Activated CD4-positive, CD25-positive, alpha-beta regulatory T cell treated with anti-CD3 and anti-CD28 coated beads, Interleukin-2, amount 50 U/mL, for 24 hours (primary cell): ENCODE results near the gene JAM2.
"Not testable (repeated sequence)": the region's sequence is repeated elsewhere in the genome, so short reads cannot be mapped to it uniquely, and the experiment has no call there.

Experiments
- ATAC-seq, 2 donors: fragments of 150-1000 bp; cut with Tn5 transposase; one replicate each; pipeline ENCODE4 v1.10.0; 2021; ENCODE audit warnings: mild to moderate bottlenecking in 1 of 2, moderate library complexity in 1 of 2

JAM2 gene

DNA sequence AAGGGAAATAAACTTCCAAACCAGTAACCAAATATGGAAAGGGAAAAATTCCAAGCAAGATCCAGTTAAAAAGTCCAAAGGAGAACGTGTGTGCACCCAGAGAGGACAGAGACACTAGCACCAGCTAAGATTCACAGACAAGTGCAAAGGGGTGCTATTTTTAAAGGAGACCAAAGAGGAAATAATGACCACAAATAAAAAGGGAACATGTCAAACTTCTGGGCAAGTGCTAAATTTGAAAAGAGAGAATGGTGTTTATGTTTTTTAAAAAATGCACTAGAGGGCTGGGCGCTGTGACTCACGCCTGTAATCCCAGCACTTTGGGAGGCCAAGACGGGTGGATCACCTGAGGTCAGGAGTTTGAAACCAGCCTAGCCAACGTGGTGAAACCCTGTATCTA is 8.6 kb downstream of the JAM2 start:
- no peak for ATAC-seq

GRCh38 chr21:25649146-25649545 is 10.1 kb downstream of the JAM2 start:
- no peak for ATAC-seq

DNA sequence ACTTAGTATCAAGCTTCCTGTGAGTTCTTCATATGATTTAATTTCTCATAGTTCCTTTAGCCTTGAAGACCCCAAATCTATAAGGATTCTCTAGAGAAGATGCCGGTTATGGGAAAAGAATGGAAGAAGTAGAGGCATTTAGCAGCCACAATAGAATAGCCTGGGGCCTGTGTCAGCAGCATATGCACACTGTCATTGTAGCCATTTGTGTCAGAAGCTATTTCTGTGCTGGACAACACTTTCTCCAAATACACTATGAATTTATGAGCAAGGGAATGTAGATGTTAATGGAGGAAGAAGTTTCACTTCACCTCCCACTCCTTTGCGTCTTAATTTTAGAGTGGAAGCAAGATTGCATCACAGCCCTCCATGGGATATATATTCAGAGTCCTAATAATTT is 17.4 kb downstream of the JAM2 start:
- no peak for ATAC-seq

DNA sequence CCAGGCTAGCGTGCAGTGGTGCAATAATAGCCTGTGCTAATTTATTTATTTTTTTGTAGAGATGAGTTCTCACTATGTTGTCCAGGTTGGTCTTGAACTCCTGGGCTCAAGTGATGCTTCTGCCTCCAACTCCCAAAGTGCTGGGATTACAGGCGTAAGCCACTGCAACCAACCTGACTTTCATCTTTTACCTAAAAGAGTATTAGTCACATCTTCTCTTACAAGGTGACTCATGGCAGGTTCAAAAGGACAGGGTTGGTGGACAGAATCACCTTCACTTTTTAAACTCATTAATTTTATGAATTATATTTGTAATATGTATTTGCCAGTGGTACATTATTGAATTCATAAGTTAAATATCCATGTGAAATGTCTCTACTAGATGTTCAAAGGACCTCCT is 18.1 kb downstream of the JAM2 start:
- no peak for ATAC-seq

DNA sequence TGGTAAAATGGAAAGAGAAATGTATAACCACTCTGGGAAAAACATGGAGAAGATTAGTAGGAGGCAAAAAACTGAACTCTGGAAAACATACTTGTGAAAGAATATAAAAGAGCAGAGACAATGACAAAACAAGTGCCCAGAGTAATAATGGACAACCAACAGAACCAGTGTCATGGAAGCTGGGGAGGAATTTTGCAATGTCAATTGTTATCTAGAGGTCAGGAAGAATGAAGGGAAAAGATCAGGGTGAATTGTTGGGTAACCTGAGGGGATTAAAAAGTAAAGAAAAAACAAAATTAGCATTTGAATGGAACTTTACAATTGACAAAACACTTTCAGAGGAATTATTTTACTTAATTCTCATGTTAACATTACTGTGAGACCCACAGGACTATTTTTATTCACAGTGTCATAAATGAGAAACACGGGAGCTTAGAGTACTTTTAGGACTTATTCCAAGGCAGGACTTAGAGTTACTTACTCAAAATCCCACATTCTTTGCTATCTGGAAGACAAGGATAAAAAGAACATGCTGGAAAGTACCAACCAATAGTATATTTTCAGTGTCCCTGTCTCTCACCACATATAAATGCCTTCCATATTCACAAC is 19.5 kb downstream of the JAM2 start:
- no peak for ATAC-seq

DNA sequence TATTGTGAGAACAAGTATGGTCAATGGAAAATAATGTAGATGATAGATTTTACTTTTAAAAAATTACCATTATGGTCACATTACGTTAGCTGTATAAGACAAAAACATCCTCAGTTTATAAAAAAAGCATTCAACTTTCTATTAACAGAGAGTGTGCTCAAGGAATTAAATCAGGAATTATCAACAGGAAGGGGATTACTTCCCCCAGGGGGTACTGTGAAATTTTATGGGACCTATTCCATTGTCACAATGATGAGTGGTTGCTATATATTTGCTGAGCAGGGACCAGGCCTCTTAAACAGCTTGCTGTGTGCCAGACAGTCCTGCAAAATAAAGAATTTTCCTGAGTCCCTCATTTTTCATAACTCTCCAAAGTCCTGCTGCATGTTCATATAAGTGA is 21.2 kb downstream of the JAM2 start:
- no peak for ATAC-seq

GRCh38 chr21:25664491-25664931 is 25.5 kb downstream of the JAM2 start:
- no peak for ATAC-seq

DNA sequence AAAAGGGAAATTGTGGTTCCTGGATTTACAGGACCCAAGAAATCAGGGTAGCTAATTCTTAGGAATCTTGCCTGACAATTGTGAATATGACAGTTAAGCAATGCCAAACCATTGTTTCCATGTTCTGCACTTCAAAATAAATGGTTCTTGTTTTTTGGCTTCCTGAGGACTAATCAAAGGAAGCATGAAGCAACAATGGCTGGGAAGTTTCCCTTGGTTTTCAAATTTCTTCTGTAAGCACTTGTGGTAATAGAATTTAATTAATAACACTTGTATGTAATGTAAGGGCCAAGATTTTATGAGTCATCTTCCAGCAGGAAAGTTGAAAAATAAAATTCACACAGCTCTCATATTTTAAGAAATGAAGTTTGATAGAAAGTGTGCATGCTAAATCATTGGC is 31.7 kb downstream of the JAM2 start:
- no peak for ATAC-seq

DNA sequence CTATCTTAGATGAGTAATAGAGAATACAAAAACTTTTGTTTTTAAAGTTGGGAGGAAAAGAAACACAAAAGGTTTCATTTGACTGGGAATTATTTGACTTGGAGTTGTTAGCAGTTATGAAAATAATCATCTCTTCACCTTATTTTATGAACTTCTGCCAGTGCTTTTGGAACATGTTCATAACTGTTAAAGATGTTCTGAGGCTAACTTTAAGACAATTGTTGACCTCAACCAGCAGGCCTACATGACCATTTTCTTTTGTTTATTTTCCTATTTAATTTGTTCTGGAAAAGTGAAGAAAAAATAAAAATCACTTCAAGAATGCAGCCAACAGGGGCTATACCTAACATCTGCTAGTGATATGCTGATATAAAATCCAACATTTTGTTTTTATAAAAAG is 37.4 kb downstream of the JAM2 start:
- no peak for ATAC-seq

- ATAC-seq, result no peak
These were observed 43.3 kb downstream of the JAM2 start for GRCh38 chr21:25682382-25682781.

GRCh38 chr21:25687787-25688186 is 48.7 kb downstream of the JAM2 start:
- ATAC-seq, result no peak

GRCh38 chr21:25688275-25689155 is 49.5 kb downstream of the JAM2 start:
- no peak for ATAC-seq

DNA sequence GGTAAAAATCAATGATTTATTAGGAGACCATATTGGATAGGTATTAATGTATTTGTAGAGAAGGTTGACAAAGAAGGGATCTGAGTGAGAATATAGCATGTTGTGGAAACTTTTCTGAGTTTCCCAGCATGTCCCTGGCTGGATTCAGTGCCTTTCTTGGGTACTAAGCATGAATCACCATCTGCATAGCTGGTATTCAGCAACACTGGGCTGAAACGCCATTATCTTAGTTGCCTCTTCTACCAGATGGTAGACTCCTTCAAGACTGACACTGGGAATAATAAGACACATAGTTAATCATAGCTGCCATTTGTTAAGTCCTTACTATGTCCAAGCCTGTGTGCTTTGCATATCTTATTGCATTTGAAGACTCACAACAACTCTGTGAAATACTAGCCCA is 50.2 kb downstream of the JAM2 start:
- no peak for ATAC-seq

- no peak for ATAC-seq
These were observed 52.9 kb downstream of the JAM2 start for GRCh38 chr21:25691976-25692375.

- not testable (repeated sequence) for ATAC-seq
These were observed 56.4 kb downstream of the JAM2 start for GRCh38 chr21:25695461-25695860.

DNA sequence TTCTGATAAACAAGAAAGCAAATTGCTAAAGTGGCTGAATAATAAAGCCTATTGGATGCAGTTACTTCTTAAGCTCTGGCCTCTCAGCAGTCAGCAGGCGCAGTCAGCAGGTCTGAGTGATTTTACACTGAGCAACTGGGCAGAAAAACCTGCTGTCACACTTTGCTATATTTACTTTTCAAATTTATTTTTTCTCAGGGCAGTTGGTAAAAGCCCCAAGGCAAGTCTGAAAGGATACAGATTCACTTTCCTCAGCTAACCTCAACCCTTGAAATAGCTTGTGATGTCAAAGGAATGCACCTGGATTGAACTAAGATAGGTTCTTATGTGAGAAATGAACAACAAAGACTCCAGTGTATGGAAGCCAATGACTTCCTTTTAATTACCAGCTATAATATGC is 61.7 kb downstream of the JAM2 start:
- ATAC-seq, result no peak

DNA sequence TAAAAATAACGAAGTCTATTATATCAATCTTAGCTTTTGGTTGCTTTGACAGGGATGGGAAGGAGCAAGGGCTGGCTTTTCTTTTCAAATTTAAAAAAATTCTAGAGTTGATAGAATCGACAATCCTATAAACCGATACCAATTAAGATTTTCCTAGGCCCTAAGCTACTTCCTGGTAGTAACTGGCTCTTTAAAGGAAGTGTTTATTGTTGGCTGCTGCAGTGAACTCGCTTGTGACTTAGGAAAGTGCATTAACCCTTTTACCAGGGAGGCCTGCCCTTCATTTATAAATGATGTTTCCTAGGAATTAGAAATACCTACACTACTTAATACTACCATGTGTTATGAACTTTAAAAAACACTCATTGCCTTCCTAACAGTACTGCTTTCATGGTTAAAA is 62.5 kb downstream of the JAM2 start:
- no peak for ATAC-seq

GRCh38 chr21:25708467-25709065 is 69.5 kb downstream of the JAM2 start:
- ATAC-seq, result no peak

DNA sequence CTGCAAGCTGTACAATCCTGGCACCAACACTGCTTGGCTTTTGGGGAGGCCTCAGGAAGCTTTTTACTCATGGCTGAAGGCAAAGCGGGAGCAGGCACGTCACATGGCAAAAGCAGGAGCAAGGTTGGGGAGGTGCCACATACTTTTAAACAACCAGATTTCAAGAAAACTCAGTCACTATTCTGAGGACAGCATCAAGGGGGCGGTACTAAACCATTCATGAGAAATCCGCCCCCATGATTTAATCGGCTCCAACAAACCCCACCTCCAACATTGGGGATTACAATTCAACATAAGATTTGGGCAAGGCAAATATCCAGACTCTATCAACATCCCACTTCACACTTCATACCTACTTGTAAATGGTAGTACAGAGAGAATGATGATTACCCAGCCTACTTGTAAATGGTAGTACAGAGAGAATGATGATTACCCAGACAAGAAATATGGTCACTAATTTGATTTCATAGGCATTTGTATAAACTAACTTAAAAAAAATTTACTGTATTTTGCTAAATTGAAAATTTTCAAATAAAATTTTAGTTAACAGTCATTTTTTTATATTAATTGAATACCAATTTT is 70.7 kb downstream of the JAM2 start:
- ATAC-seq, result no peak

- ATAC-seq, result no peak
These were observed 71.5 kb downstream of the JAM2 start for GRCh38 chr21:25710550-25710949.

GRCh38 chr21:25714066-25714465 is 75.0 kb downstream of the JAM2 start:
- ATAC-seq, result not testable (repeated sequence)

DNA sequence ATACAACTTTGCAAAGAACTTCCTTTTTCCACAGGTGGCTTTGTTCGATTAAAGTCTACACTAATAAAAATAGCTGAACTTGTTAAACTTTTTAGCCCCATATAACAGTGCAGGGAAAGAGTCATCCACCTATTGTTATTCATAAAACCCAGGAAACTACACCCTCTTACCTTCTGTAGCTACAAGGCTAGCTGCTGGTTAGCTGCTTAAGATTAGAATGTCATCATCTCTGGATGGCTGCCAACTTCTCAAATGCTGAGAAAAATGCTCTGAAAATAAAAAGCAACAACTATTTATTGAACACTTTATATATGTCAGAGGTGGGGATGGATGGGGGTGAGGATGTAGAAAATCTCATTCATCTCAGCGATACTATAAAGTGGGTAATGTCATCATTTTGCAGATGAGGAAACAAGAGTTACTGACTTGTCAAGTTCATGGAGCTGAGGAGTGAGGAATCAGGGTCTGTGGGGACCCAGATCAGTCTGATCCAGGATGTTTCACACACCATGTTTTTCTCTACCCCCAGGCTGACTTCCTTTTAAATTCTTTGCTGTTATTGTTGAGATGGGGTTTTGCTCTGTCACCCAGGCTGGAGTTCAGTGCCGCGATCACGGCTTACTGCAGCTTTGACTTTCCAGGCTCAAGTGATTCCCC is 78.6 kb downstream of the JAM2 start:
- no peak for ATAC-seq

DNA sequence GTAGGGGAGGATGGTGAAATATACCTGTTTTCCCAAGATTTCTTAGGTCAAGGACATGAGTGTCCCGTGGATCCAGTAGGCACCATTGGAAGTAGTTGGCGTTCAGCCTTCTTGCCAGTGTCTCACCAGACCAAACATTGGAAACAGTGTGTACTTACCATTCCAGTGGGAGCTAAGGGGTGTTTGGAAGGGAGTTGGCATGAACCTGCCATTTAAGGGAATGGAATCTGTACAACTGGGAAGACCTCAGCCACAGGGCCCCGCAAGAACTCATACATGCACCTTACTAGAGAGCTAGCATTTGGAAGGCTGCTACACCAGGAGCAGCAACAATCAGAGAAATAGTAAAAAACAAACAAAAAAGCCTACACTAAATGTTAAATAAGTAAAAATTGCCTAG is 82.9 kb downstream of the JAM2 start:
- no peak for ATAC-seq
